ENCODE measurements around the gene LTA4H. TPM values are rescaled to one million over a fixed set of nuclear protein-coding genes. Genes with fewer than 3 reads are reported as not detected.

The LTA4H gene
- total RNA-seq = 190 and 191 TPM in 2 replicates

DNA sequence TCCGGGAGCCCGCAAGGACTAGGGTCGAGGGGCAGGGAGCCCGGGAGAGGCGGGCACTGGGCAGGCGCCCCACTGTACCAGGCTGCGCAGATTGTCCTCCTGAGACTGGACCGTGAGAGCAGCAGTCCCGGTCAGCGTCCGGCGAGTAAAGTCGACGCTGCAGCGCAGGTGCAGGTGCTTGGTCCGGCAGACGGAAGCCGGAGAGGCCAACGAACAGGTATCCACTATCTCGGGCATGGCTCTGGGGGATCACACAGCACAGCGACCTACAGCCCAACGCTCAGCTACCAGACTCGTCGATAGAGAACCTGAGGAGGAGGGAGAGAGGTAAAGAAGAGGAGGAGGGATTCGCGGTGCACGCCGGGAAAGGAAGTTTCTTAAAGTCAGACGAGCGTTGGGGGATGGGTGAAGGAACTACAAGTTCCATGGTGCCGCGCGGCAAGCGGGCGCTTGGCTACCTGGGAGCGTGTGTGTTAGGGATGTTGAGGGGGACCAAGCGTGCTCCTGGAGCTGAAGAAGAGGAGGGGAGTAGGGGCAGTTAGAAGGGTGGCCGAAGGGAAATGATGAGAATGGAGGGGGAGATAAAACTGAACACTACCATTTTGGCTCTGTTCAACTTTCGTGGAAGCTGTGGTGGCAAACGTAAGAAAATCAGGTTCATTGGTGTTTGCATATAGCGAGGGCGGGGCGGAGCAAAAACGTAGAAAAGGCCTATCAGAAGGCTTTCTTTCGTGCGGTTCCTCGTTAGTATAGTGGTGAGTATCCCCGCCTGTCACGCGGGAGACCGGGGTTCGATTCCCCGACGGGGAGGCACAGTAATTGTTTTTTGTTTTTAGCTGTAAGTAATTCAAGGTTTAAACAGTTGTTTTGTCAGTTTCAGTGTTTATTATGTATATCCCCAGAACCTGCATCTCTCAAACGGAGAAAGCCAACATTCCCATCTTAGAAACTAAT lies at the start of gene LTA4H:
LTA4H (minus strand) TSS at position 305 of the 954 bp plus-strand sequence; CDS start at position 237, 68 bp downstream.

GRCh38 chr12:95996034-95996658 lies 39.2 kb downstream of the LTA4H start, which contains the start of gene HAL:
HAL (minus strand) TSS chr12:95996344; CDS start chr12:95995910, 434 bp downstream.

Other genes starting within 250 kb of the LTA4H start
- 13.1 and 16.9 TPM in 2 replicates for gene NTN4, start 244.8 kb downstream of the LTA4H start, total RNA-seq
- gene SNRPF, start 176.6 kb downstream of the LTA4H start, total RNA-seq = 26.1 and 27.5 TPM in 2 replicates
- gene CCDC38, start 93.0 kb downstream of the LTA4H start, total RNA-seq = not detected in 2 replicates
- 0.07 TPM in 1 of 2 replicates, not detected in the other for gene AMDHD1, start 92.3 kb downstream of the LTA4H start, total RNA-seq
- gene HAL, start 39.2 kb downstream of the LTA4H start, total RNA-seq = under 0.01 TPM in 1 of 2 replicates, not detected in the other
- gene ELK3, start 158.8 kb upstream of the LTA4H start, total RNA-seq = 20.2 and 35.5 TPM in 2 replicates